Stimulated activated naive B cell treated with anti-CD40 and anti-IgM and Interleukin-4, amounts not matched to agents 10 μg/mL and 1 μg/mL and 100 μg/mL, for 72 hours (primary cell): Measurements from ENCODE around the gene STARD13.
A peak's percentile ranks its signal among the peaks of the same experiment; 100 is the strongest.

ENCODE experiments used
- ATAC-seq, 2 donors: fragments of 150-1000 bp; cut with Tn5 transposase; replicated peaks; 2 replicates each; pipeline ENCODE4 v1.10.0; 2021; ENCODE audit warnings: moderate library complexity in 1 of 2
- DNase-seq: peaks from one replicate; pipeline ENCODE4 v3.0.0; 2021
- H3K27ac Mint-ChIP-seq: one replicate; pipeline ENCODE4 v1.8.0; 2022; ENCODE audit warnings: mild to moderate bottlenecking, mixed read lengths
- H3K27me3 Mint-ChIP-seq, 2 donors: one replicate each; pipeline ENCODE4 v1.8.0; 2022; ENCODE audit warnings: mixed read lengths in 2 of 2
- H3K36me3 Mint-ChIP-seq, 2 donors: one replicate each; pipeline ENCODE4 v1.8.0; 2022; ENCODE audit warnings: mixed read lengths in 2 of 2, mild to moderate bottlenecking in 1 of 2
- H3K4me1 Mint-ChIP-seq, 2 donors: one replicate each; pipeline ENCODE4 v1.8.0; 2022; ENCODE audit warnings: mixed read lengths in 2 of 2, mild to moderate bottlenecking in 1 of 2
- H3K4me3 Mint-ChIP-seq, 2 donors: one replicate each; pipeline ENCODE4 v1.8.0; 2022; ENCODE audit warnings: mild to moderate bottlenecking in 2 of 2, mixed read lengths in 2 of 2, moderate library complexity in 1 of 2
- H3K9me3 Mint-ChIP-seq, 2 donors: one replicate each; pipeline ENCODE4 v1.8.0; 2022; ENCODE audit warnings: mixed read lengths in 2 of 2, mild to moderate bottlenecking in 1 of 2

STARD13 gene

DNA sequence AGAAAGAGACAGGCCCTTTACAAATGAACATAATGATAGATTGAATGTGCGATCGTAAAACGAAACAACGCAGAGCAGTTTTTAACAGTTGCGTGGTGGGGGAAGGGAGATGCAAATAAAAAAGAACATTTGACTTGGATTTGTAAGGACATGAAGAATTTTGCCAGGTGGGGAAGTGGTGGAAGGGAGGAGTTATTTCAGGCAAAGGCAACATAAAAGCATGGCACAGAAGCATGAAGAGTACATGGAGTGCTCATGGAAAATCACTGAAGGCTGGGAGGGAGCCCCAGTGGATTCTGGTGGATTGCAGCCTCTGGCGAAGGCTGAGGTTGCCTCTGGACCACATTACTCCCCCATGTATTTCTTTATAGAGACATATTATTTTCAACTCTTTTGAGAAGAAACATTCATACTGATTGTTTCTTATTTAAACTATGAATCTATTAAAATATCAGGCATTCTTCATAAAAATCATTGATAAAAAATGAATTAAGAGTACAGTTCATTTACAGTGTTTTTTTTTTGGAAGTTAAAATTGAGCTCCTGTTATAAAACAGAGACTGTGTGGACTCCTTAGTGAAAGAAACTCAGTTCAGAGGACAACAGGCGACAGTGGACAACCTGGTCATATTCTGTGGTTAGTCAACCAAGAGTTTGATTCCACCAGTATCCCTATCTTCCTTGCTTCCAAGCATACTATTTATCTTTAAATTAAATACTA, 57.5 kb downstream of the STARD13 start:
- Mint-ChIP-seq H3K4me1 (peaks cover 0 to 3% of the 10 kb centered on the region in 2 donors), H3K4me3 (no peak overlapping the region), H3K36me3 (peaks cover 3 to 8% of the 10 kb centered on the region in 2 donors), H3K27ac (no peak overlapping the region), H3K27me3 (peaks cover 4 to 6% of the 10 kb centered on the region in 2 donors), H3K9me3 (peaks cover 3 to 11% of the 10 kb centered on the region in 2 donors)
- peak in 1 of 2 donors; percentile 10 for ATAC-seq
- no peak for DNase-seq

DNA sequence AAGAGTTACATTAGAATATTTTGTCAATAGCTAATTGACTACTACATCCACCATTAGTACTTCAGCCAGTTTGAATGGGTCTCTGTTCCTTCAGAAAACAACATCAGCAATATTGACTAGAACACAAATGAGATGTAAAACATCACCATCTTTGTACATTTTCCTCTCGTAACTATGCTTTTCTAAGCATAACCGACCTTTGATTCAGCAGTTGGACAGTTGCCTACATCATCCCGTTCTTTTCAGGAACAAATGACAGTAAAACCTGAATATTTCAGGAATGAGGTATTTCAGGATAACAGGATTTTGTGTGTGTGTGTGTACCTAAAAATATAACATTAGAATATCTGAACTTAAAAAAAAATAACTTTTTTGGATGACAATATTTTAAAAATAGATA, 60.9 kb downstream of the STARD13 start:
- peaks cover 0 to 6% of the 10 kb centered on the region in 2 donors for H3K27me3 Mint-ChIP-seq
- no peak overlapping the region for H3K27ac Mint-ChIP-seq
- no peak overlapping the region for H3K4me3 Mint-ChIP-seq
- H3K4me1 Mint-ChIP-seq = peaks cover 0 to 3% of the 10 kb centered on the region in 2 donors
- no peaks in the 10 kb centered on the region for H3K36me3 Mint-ChIP-seq
- H3K9me3 Mint-ChIP-seq = peaks cover 0 to 4% of the 10 kb centered on the region in 2 donors
- DNase-seq (no peak), ATAC-seq (no peak)

DNA sequence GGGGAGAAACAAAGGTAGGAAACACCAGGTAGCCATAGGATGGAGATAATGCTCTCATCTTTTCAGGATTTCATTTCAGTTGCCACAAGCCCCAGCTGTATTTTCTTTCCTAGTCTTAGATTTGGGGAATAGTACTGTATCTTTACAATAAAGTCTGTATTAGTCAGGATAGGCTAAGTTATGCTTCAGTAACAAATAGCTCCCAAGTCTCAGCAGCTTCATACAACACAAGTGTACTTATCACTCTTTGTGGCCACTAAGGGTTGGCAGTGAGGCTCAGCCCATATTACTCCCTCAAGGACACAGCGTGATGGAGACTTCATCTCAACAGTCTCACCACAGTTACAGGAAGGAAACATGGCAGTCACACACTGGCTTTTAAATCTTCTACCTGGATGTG, 61.4 kb downstream of the STARD13 start:
- no peak overlapping the region for H3K27ac Mint-ChIP-seq
- H3K4me1 Mint-ChIP-seq = peaks cover 0 to 3% of the 10 kb centered on the region in 2 donors
- no peak for ATAC-seq
- H3K9me3 Mint-ChIP-seq = peaks cover 0 to 4% of the 10 kb centered on the region in 2 donors
- no peak overlapping the region for H3K4me3 Mint-ChIP-seq
- DNase-seq = no peak
- no peaks in the 10 kb centered on the region for H3K36me3 Mint-ChIP-seq
- peaks cover 0 to 6% of the 10 kb centered on the region in 2 donors for H3K27me3 Mint-ChIP-seq

DNA sequence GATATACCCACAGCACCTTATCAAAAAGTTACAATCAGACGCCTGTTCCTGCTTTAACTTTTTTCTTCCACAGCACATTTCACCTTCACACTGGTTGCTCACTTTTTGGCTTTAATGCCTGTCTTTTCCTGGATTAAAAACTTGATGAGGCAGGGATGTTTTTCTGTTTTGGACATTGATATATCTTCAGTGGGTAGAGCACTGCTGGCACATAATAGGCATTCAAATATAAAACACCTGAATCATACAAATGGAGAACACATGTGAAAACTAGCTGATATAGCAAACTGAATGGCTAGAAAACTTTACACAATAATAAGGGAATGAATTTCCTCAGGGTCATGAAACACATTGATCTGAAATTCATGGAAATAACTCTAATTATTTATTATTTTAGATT, 65.6 kb downstream of the STARD13 start:
- no peak for ATAC-seq
- Mint-ChIP-seq H3K27ac (no peak overlapping the region), H3K36me3 (no peaks in the 10 kb centered on the region), H3K4me1 (no peaks in the 10 kb centered on the region), H3K4me3 (no peak overlapping the region), H3K27me3 (no peaks in the 10 kb centered on the region), H3K9me3 (peaks cover 0 to 4% of the 10 kb centered on the region in 2 donors)
- DNase-seq = no peak

DNA sequence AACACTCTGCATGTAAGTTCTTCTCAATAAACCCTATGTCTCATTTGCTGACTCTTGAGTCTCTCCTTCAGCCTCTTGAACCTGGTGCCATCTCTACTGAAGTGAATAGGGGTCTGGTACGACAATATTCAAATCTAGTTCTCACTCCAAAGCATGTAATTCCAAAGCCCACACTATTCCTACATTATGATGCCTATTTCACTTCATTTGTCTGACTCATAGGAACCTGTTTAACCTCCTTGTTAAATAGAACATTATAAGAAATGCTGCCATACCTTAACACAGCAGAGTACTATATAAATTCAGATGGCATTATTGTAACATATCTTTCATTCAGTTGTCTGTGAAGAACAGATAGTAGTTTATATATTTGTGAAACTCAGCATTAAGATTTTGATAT, 67.1 kb downstream of the STARD13 start:
- Mint-ChIP-seq H3K27me3 (no peaks in the 10 kb centered on the region), H3K36me3 (no peaks in the 10 kb centered on the region), H3K27ac (no peak overlapping the region), H3K4me1 (no peaks in the 10 kb centered on the region), H3K4me3 (no peak overlapping the region), H3K9me3 (no peaks in the 10 kb centered on the region)
- ATAC-seq (no peak), DNase-seq (no peak)

DNA sequence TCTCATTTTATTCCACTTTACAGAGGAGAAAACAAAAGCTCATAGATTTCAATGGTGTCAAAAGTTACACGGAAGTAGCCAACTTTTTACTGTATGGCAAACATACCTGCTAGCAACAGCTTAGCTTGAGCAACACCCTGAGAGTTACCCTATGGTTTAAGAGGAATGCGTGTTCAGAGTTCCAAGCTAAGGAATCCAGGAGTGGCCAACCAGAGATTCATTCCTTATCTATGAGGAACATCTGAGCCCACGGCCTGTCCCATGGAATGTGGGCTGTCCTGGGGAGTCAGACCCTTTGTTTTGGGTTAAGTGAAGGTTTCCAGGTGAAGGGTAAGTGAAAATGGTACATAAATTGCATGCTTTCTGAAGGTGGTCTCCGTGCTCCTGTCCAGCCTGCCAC, 67.5 kb downstream of the STARD13 start:
- Mint-ChIP-seq H3K27me3 (no peaks in the 10 kb centered on the region), H3K27ac (no peak overlapping the region), H3K4me1 (no peaks in the 10 kb centered on the region), H3K4me3 (no peak overlapping the region), H3K36me3 (no peaks in the 10 kb centered on the region), H3K9me3 (no peaks in the 10 kb centered on the region)
- no peak for ATAC-seq
- no peak for DNase-seq

DNA sequence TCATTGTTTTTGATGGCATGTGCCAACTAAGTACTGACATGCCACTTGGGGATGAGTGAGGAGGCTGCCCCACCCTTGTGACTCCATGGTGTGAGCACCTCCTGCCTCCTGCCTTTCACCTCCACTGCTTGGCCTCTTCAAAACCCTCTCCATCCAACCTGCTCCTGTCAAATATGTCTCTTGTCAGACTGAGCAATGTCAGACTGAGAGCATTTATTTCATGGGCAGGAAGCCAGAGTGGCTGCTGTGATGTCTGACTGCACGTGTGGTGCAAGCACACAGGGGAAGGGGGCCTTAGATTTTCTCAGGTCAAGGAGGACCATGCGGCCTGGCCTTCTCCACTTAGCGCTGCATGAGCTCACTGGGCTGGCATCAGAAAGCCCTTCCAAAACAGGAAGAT, 68.3 kb downstream of the STARD13 start:
- Mint-ChIP-seq H3K27me3 (no peaks in the 10 kb centered on the region), H3K4me1 (no peaks in the 10 kb centered on the region), H3K27ac (no peak overlapping the region), H3K9me3 (no peaks in the 10 kb centered on the region), H3K4me3 (no peak overlapping the region), H3K36me3 (no peaks in the 10 kb centered on the region)
- DNase-seq (no peak), ATAC-seq (no peak)

DNA sequence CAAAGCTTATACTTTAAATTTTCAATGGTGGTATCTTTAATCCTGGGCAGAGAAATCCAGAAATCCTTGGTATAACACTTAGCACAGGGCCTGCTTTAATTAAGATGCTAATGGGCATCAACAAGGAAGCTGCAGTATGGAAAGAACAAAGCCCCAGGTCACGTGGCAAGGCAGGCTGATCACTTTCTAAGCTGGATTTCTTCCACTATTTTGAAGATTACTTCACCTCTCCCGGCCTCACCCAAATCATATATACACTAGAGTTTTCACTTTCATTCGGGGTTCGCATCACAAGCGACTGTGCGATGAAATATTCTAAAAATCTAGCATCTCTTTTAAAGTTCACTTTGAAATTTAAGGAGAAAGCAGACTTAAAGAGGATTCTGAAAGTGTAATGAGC, 71.8 kb downstream of the STARD13 start:
- Mint-ChIP-seq H3K9me3 (no peaks in the 10 kb centered on the region), H3K27ac (no peak overlapping the region), H3K36me3 (no peaks in the 10 kb centered on the region), H3K4me3 (no peak overlapping the region), H3K27me3 (no peaks in the 10 kb centered on the region), H3K4me1 (no peaks in the 10 kb centered on the region)
- ATAC-seq (no peak), DNase-seq (no peak)

DNA sequence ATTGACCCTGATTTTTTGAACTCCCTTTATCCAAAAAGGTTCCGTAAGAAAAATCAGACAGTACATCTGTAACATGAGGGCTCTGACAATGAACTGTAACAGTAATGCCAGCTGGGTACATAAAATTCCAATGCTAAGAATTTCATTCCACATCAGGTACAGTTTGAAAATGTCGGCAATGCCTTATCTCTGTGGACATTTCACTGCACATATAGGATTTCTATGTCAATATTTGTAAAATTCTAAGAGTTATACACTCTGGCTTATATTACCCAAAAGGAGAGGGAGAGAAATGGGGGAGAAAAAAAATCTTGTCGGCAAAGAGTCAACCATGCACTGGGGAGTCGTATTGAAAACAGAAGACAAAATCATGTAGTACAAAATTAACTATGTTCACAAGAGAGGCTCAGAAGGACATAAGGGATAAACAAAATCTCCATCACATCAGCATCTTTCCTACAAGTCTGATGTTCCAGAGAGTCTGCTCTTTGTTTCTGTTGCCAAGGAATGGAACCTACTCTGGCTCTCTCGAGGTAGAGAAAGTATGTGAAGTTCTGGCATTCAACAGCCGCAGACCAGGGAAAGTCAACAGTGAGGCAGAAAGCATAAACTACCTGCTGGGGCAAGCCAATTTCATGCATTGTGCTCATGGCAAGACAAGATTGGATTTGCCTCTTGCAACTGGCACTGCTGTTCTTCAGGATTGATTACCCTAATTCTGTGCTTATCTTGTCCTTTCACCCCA, 72.4 kb downstream of the STARD13 start:
- no peaks in the 10 kb centered on the region for H3K9me3 Mint-ChIP-seq

DNA sequence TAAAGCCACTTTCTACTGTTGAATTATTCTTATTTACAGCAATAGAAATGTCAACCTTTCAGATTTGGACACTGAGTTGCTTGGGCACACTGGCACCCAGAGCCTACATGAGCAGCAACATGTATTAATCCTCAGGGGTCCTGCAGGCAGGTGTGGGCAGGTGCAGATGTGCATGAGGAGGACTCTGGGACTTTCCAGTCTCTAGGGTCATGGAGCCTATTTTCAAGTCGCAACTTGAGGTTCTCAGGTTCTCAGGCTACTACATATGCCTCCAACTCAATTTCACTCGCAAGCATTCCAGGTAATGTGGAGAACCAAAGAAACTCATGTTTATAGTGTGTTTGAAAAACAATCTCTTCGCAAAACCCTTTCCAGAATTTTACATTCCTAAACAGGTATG, 73.2 kb downstream of the STARD13 start:
- peaks cover 2 to 7% of the 10 kb centered on the region in 2 donors for H3K4me1 Mint-ChIP-seq
- no peak overlapping the region for H3K4me3 Mint-ChIP-seq
- no peak for ATAC-seq
- no peak overlapping the region for H3K27ac Mint-ChIP-seq
- H3K27me3 Mint-ChIP-seq = peaks cover 4 to 9% of the 10 kb centered on the region in 2 donors
- DNase-seq = no peak
- H3K36me3 Mint-ChIP-seq = no peaks in the 10 kb centered on the region
- no peaks in the 10 kb centered on the region for H3K9me3 Mint-ChIP-seq

More for the DNA sequence above, 72.4 kb downstream of the STARD13 start:
- Mint-ChIP-seq H3K4me3 (no peak overlapping the region), H3K27me3 (peaks cover 4 to 5% of the 10 kb centered on the region in 2 donors), H3K4me1 (no peaks in the 10 kb centered on the region), H3K36me3 (no peaks in the 10 kb centered on the region), H3K27ac (no peak overlapping the region)
- ATAC-seq (no peak), DNase-seq (no peak)

DNA sequence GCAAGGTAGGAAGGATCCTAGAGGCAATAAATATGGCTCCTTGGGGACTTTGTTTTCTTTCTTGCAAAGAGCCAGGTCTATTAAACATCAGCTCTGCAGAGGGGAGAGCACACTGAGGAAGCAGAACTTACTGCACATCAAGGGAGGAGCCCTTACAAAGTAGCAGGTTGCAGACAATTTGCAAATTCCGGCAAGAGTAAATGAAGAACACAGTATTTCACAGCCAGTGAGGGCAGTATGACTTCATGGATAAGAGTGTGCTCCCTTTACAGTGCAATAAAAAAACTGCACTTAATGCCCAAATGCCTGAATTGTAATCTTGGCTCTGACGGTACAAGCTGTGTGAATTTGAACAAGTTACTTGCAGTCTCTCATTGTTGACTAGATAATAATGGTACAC, 75.5 kb downstream of the STARD13 start:
- no peak overlapping the region for H3K27ac Mint-ChIP-seq
- H3K4me1 Mint-ChIP-seq = peaks cover 5 to 15% of the 10 kb centered on the region in 2 donors
- peaks cover 4 to 9% of the 10 kb centered on the region in 2 donors for H3K27me3 Mint-ChIP-seq
- H3K9me3 Mint-ChIP-seq = no peaks in the 10 kb centered on the region
- DNase-seq (no peak), ATAC-seq (no peak)
- no peak overlapping the region for H3K4me3 Mint-ChIP-seq
- H3K36me3 Mint-ChIP-seq = no peaks in the 10 kb centered on the region

DNA sequence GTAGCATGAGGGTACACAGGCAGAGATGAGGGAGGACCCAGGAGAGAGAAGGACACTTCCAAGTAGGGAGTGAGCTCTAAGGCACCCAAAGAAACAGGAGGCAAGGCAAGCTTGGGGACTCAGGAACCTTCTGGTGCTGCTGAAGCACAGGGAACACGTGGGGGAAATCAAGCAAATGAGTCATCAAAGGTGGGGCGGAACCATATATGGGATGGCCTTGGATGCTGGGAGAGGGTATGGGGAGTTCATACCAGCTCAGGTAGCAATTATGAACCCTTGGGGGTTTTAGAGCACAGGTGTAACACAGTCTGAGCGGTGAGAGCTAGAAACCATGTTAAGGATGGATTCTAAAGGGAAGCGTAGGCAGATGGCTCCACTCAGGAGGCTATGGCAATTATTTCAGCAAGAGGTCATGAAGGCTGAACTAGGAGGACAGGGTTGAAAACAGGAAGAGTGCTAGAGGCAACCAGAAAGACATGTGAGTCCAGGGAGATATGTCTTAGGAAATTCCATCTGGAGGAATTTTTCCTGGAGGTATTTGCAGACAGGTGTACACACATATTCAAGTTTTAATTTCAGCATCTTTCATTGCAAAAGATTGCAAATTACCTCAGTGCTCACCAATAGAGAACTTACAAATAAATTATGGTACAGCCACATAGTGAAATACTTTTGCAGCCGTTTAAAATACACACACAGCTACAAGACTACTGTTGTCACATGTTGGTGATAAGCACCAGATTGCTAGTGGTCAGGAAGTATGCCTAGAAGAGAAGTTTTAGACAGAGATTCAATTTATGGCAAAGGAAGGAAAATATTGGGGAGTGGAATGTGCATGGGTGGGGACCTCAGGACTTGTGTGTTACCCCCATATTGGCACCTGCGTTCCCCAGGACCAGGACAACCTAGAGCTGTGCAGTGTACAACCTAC, 77.0 kb downstream of the STARD13 start:
- Mint-ChIP-seq H3K4me3 (no peak overlapping the region), H3K27me3 (peaks cover 4 to 17% of the 10 kb centered on the region in 2 donors), H3K27ac (no peak overlapping the region), H3K4me1 (peaks cover 5 to 21% of the 10 kb centered on the region in 2 donors), H3K9me3 (no peaks in the 10 kb centered on the region), H3K36me3 (no peaks in the 10 kb centered on the region)
- DNase-seq (no peak), ATAC-seq (no peak)

DNA sequence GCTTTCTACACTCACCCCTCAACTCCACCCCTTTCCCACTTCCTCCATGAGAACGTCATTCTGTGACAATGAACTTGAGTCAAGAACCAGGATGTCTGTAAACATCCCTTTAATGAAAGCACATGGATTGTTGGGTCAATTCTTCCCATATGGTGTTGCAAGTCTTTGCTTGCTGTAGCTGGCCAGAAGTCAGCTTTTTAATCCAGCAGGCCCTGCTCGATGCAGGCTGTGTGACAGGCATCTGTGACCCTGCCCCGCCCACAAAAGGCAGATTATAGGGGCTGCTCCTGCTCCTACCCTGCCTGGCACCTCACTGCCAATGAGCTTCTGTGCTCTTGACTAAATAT, 78.0 kb downstream of the STARD13 start:
- no peak overlapping the region for H3K4me3 Mint-ChIP-seq
- ATAC-seq = peak; percentile 29 to 60
- no peaks in the 10 kb centered on the region for H3K36me3 Mint-ChIP-seq
- H3K27me3 Mint-ChIP-seq = peaks cover 4 to 20% of the 10 kb centered on the region in 2 donors
- H3K4me1 Mint-ChIP-seq = peaks cover 9 to 25% of the 10 kb centered on the region in 2 donors
- H3K27ac Mint-ChIP-seq = peak overlapping the region; percentile 37
- peaks cover 0 to 2% of the 10 kb centered on the region in 2 donors for H3K9me3 Mint-ChIP-seq
- DNase-seq = no peak

DNA sequence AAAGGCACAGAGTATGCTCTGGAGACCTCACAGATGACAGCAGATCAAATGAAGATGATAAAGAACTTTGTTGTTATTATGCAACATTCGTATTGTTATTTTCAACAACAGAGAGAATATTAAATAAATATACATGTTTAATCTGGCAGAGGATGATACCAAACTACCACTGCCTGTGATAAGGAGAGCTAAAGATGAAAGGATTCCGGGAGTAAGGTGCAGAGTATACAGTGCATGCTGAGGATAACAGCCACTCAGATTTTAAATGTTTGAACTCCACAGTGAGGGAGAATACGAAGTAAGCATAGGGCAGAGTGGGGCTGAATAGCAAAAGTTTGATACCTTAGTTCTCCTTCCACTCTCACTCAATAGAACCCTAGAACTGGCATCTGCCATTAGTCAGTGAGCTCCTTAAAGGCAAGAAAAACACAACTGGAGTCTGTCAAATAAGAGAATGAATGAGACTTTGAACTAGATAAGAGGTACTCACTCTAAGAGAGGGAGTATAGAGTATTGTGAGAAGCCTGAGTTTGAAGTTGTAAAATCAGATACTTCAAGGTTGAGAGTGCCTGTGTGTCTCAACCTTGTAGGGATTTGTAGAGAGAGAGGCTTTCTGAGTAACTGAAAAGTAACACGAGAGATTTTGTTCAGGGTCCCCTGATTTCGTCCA, 78.5 kb downstream of the STARD13 start:
- Mint-ChIP-seq H3K4me3 (no peak overlapping the region), H3K36me3 (no peaks in the 10 kb centered on the region)

More for the DNA sequence above, 78.5 kb downstream of the STARD13 start:
- no peak for DNase-seq
- Mint-ChIP-seq H3K9me3 (peaks cover 4 to 6% of the 10 kb centered on the region in 2 donors), H3K27me3 (peaks cover 4 to 24% of the 10 kb centered on the region in 2 donors), H3K27ac (peak overlapping the region; percentile 37), H3K4me1 (peaks cover 13 to 30% of the 10 kb centered on the region in 2 donors)
- peak in 1 of 2 donors; percentile 17 for ATAC-seq
